ENCODE data around the gene SORCS1. TPM values are rescaled to one million over a fixed set of nuclear protein-coding genes. Genes with fewer than 3 reads are reported as not detected.

Gene SORCS1
- total RNA-seq, 1 experiment from 2014 or later, result not detected

- no peak for ATAC-seq
Measured at GRCh38 chr10:106978756-106979155, 185.8 kb downstream of the SORCS1 start.

More at GRCh38 chr10:106978756-106979155, 185.8 kb downstream of the SORCS1 start:
- Histone ChIP-seq H4K20me1 (ENCODE audit: insufficient read depth) (no peaks in the 10 kb centered on the region), H3K4me2 (ENCODE audit: low read length) (no peak overlapping the region), H3K4me1 (ENCODE audit: control insufficient read depth in 1 of 2, insufficient read depth in 2 of 2, low read length in 2 of 2) (no peaks in the 10 kb centered on the region), H3K4me3 (replicated peaks in 1 of 2; ENCODE audit: low read depth in 1 of 2, low read length in 2 of 2) (no peak overlapping the region), H3K36me3 (ENCODE audit: control insufficient read depth in 1 of 2, insufficient read depth in 2 of 2, low read length in 2 of 2) (no peaks in the 10 kb centered on the region), H3K9me3 (ENCODE audit: control insufficient read depth in 1 of 2, insufficient read depth in 1 of 2, low read depth in 1 of 2, low read length in 2 of 2) (peaks cover 19 to 34% of the 10 kb centered on the region in 2 experiments; a peak in 2 of 4 replicates), H3K9ac (ENCODE audit: low read length) (no peak overlapping the region), H3K27me3 (ENCODE audit: insufficient read depth, low read length) (no peaks in the 10 kb centered on the region), H3K27ac (ENCODE audit: low read depth, low read length) (no peak overlapping the region), H3K79me2 (ENCODE audit: insufficient read depth, low read length) (no peaks in the 10 kb centered on the region), H3K9me2 (ENCODE audit: insufficient read depth) (no peaks in the 10 kb centered on the region), H2AFZ (ENCODE audit: low read depth, low read length, poor library complexity, severe bottlenecking) (no peak overlapping the region)
- TF ChIP-seq POLR2AphosphoS5 (IDR thresholded peaks at IDR 0.05; ENCODE audit: low read depth, low read length) (no peak), EZH2phosphoT487 (IDR thresholded peaks at IDR 0.05; ENCODE audit: borderline replicate concordance) (no peak), SRF (IDR thresholded peaks at IDR 0.05; ENCODE audit: low read depth) (no peak), CBX3 (IDR thresholded peaks at IDR 0.05; ENCODE audit: low read depth) (no peak), POLR2A (IDR thresholded peaks at IDR 0.05; ENCODE audit: borderline replicate concordance, extremely low read depth, insufficient read depth, insufficient read length) (no peak), ELF1 (IDR thresholded peaks at IDR 0.05; ENCODE audit: borderline replicate concordance, low read depth) (no peak), EGR1 (IDR thresholded peaks at IDR 0.05; ENCODE audit: low read depth) (no peak), JUND (IDR thresholded peaks at IDR 0.05) (no peak), ZBTB33 (IDR thresholded peaks at IDR 0.05; ENCODE audit: extremely low read depth, insufficient replicate concordance, low read length) (no peak), FOSL1 (IDR thresholded peaks at IDR 0.05; ENCODE audit: low read depth) (no peak), ATF3 (IDR thresholded peaks at IDR 0.05) (no peak), CTCF (IDR thresholded peaks at IDR 0.05 in 2 of 3, conservative IDR thresholded peaks at IDR 0.05 in 1 of 3; ENCODE audit: borderline replicate concordance in 1 of 3, insufficient read depth in 1 of 3, low read depth in 2 of 3, low read length in 2 of 3) (no peak), ZNF274 (IDR thresholded peaks at IDR 0.05; ENCODE audit: low read depth, low read length) (no peak), ZFX (IDR thresholded peaks at IDR 0.05) (no peak), CEBPB (IDR thresholded peaks at IDR 0.05; ENCODE audit: low read depth) (no peak), TCF7L2 (IDR thresholded peaks at IDR 0.05; ENCODE audit: borderline replicate concordance, extremely low read depth, insufficient read depth, insufficient read length) (no peak), RAD21 (IDR thresholded peaks at IDR 0.05; ENCODE audit: low read depth) (no peak), YY1 (IDR thresholded peaks at IDR 0.05; ENCODE audit: extremely low read depth, insufficient replicate concordance, low read depth, low read length) (no peak), EZH2 (IDR thresholded peaks at IDR 0.05) (no peak)
- TF ChIP-seq, protein P1, sequence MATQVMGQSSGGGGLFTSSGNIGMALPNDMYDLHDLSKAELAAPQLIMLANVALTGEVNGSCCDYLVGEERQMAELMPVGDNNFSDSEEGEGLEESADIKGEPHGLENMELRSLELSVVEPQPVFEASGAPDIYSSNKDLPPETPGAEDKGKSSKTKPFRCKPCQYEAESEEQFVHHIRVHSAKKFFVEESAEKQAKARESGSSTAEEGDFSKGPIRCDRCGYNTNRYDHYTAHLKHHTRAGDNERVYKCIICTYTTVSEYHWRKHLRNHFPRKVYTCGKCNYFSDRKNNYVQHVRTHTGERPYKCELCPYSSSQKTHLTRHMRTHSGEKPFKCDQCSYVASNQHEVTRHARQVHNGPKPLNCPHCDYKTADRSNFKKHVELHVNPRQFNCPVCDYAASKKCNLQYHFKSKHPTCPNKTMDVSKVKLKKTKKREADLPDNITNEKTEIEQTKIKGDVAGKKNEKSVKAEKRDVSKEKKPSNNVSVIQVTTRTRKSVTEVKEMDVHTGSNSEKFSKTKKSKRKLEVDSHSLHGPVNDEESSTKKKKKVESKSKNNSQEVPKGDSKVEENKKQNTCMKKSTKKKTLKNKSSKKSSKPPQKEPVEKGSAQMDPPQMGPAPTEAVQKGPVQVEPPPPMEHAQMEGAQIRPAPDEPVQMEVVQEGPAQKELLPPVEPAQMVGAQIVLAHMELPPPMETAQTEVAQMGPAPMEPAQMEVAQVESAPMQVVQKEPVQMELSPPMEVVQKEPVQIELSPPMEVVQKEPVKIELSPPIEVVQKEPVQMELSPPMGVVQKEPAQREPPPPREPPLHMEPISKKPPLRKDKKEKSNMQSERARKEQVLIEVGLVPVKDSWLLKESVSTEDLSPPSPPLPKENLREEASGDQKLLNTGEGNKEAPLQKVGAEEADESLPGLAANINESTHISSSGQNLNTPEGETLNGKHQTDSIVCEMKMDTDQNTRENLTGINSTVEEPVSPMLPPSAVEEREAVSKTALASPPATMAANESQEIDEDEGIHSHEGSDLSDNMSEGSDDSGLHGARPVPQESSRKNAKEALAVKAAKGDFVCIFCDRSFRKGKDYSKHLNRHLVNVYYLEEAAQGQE (IDR thresholded peaks at IDR 0.05; ENCODE audit: low read depth), result no peak
- RAD21 ChIA-PET (ENCODE audit: low non-redundant PET in 1 of 2, low total read pairs in 2 of 2, uncharacterized antibody in 2 of 2, unreplicated experiment in 2 of 2), result no interaction called here
- POLR2A ChIA-PET, result no interaction called here
- intact Hi-C loops (cut with micrococcal nuclease), result no loop called here
- CTCF ChIA-PET, result no interaction called here
- DNase-seq (ENCODE audit: low read depth, low spot score), result no peak
- no TSS peak for BruUV-seq (replicated peaks)

Data from HCT116 (cell line).